ENCODE data around the gene ZNF593. TPM values are rescaled to one million over a fixed set of nuclear protein-coding genes. Genes with fewer than 3 reads are reported as not detected.

Gene ZNF593
- total RNA-seq, 2 experiments from 2014 or later: 40.9 to 41.1 TPM

DNA sequence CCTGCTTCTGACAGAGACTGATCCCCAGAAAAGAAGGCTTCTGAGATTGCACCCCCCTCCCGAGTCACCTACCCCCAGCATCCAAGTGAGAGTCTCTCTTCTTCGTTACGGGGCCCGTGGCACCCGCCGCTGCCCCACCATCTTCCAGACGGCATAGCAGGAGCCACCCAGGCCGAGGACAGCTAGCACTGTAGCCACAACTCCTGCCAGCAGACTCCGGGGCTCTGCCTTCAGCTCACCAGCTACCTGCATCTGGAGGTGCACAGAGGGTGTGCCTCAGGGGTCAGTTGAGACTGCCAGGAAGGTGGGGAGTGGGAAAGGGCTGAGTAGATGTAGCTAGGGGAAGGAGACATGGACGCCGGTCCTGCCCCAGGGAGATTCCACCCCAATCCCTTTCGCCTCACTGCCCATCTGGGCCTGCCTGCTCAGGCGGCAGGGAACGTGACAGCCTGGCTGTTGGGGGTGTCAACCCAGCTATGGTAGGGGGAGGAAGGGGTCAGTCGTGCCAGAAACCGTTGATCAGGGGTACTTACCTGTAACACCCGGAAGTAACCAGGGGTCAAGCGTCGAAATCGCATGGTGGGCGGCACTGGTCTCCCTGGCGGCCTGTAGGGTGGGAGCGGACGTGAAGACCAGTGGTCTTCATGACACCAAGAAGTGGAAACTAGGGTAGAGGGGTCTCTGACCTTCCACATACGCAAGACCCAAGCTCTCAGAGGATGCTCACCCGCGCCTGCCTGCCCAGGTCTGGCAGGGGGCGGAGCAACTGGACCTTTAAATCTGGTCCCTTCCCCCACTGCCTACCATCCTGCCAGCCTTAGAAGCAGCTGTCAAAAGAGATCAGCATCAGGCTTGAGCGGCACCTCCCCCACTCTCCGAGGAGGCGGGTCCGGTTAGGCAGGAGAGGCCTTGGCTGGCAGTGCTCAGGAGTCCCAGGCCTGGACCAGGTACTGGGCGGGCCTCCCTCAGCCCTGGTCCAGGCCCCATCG lies 1.7 kb downstream of the ZNF593 start, which contains the start of gene ZNF593OS:
Gene ZNF593OS, minus strand, starts transcription at position 749 of the 989 bp plus-strand sequence. Its CDS starts 171 bp downstream, at position 578.
- Mint-ChIP-seq H3K4me3 (peak within 1 kb of the TSS; percentile 91), H3K27me3 (no peaks in the 10 kb centered on the region), H3K36me3 (ENCODE audit: low read depth) (peaks cover 10% of the 10 kb centered on the region), H3K9me3 (no peaks in the 10 kb centered on the region), H3K4me1 (ENCODE audit: low read depth) (peaks cover 11% of the 10 kb centered on the region), H3K27ac (peak within 1 kb of the TSS; percentile 49)
- TF ChIP-seq, protein P1, sequence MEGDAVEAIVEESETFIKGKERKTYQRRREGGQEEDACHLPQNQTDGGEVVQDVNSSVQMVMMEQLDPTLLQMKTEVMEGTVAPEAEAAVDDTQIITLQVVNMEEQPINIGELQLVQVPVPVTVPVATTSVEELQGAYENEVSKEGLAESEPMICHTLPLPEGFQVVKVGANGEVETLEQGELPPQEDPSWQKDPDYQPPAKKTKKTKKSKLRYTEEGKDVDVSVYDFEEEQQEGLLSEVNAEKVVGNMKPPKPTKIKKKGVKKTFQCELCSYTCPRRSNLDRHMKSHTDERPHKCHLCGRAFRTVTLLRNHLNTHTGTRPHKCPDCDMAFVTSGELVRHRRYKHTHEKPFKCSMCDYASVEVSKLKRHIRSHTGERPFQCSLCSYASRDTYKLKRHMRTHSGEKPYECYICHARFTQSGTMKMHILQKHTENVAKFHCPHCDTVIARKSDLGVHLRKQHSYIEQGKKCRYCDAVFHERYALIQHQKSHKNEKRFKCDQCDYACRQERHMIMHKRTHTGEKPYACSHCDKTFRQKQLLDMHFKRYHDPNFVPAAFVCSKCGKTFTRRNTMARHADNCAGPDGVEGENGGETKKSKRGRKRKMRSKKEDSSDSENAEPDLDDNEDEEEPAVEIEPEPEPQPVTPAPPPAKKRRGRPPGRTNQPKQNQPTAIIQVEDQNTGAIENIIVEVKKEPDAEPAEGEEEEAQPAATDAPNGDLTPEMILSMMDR (IDR thresholded peaks at IDR 0.05): no peak
- intact Hi-C loops (cut with micrococcal nuclease): no loop called here
- DNase-seq (no peak), ATAC-seq (no peak)
- CTCF ChIA-PET: interaction anchor here (1.0 to 6.2 kb wide), 6 partner anchors 27 to 150 kb away, joined by 3 to 77 read pairs (median 6); partner anchors contain the start of gene CEP85
- POLR2A ChIA-PET: interaction anchor here (0.8 to 1.0 kb wide), 2 partner anchors 9 to 38 kb away, joined by 3 read pairs; no protein-coding TSS in a partner anchor

DNA sequence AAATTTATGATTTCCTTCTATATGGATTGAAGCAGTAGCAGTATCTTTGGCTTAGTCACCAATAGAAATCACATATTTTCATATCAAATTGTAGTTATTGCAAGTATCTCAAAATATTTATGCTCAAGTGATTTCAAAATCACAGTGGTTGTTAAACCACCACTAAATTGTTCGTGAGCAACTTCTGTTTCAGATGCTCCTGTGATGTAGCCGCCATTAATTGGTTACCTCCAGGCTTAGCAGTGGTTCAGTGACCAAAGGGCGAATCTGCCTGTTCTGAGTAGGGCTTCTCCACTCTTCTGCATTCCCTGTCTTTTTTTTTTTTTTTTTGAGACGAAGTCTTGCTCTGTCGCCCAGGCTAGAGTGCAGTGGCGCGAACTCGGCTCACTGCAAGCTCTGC lies 5.6 kb downstream of the ZNF593 start:
- H3K27me3 Mint-ChIP-seq: no peaks in the 10 kb centered on the region
- ChIA-PET CTCF (interaction anchor here (1.2 kb wide), 1 partner anchor 145 kb away, joined by 4 read pairs; no protein-coding TSS in a partner anchor), POLR2A (interaction anchor here (0.7 kb wide), 1 partner anchor 119 kb away, joined by 3 read pairs; no protein-coding TSS in a partner anchor)
- H3K27ac Mint-ChIP-seq: no peak overlapping the region
- intact Hi-C loops (cut with micrococcal nuclease): no loop called here
- DNase-seq (no peak), ATAC-seq (no peak)
- peaks cover 8% of the 10 kb centered on the region for H3K36me3 Mint-ChIP-seq (ENCODE audit: low read depth)
- peaks cover 10% of the 10 kb centered on the region for H3K4me1 Mint-ChIP-seq (ENCODE audit: low read depth)
- H3K4me3 Mint-ChIP-seq: no peak overlapping the region
- no peaks in the 10 kb centered on the region for H3K9me3 Mint-ChIP-seq
- TF ChIP-seq, protein P1 (IDR thresholded peaks at IDR 0.05): no peak

DNA sequence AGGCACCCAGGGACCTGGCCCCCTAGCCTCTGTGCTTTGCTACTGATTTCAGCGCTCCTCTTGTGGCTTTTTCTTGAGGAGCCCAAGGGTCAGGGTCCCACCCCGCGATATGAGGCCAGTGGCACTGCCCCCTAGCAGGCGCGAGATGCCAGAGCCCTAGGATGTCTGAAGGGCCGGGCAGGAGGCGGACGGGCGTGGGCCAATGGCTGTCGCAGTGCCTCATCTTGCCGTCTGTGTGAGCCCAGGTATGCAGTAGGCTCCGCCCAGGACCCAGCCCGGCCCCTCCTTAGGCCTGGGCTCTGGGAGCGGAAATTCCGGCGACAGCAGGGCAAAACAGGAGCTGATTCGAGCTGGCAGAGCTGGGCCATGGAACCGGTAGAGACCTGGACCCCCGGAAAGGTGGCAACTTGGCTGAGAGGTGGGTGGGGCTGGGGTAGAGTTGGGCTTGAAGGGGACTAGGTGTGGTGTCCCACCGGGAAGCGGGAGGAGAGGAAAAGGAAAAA lies 7.5 kb downstream of the ZNF593 start, which contains the start of gene CNKSR1:
Gene CNKSR1, plus strand, starts transcription at position 310 of the 503 bp plus-strand sequence. Its CDS starts 57 bp downstream, at position 367.
- DNase-seq (no peak), ATAC-seq (peak; percentile 30)
- POLR2A ChIA-PET: no interaction called here
- Mint-ChIP-seq H3K9me3 (no peaks in the 10 kb centered on the region), H3K27ac (no peak within 1 kb of the TSS), H3K4me1 (ENCODE audit: low read depth) (no peaks in the 10 kb centered on the region), H3K4me3 (no peak within 1 kb of the TSS), H3K36me3 (ENCODE audit: low read depth) (peaks cover 1% of the 10 kb centered on the region), H3K27me3 (no peaks in the 10 kb centered on the region)
- TF ChIP-seq, protein P1 (IDR thresholded peaks at IDR 0.05): no peak
- CTCF ChIA-PET: interaction anchor here (1.0 kb wide), 1 partner anchor 187 kb away, joined by 3 read pairs; no protein-coding TSS in a partner anchor
- intact Hi-C loops (cut with micrococcal nuclease): no loop called here

DNA sequence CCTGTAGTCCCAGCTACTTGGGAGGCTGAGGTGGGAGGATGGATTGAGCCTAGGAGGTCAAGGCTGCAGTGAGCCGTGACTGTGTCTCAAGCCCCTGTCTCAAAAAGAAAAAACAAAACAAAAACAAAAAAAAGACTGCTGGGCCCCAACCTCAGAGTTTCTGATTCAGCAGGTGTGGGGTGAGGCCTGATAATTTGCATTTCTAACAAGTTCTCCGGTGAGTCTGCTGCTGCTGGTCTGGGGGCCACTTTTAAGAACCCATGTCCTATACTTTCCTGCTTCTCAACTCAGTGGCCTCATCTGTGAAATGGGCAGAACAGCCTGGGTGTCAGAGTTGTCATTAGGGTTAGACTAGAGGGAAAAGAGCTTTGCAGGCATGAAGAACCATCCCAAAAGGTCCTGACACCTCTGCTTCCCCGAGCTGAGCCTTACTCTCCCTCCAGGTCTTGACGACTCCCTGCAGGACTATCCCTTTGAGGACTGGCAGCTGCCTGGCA lies 10.3 kb downstream of the ZNF593 start:
- Mint-ChIP-seq H3K36me3 (ENCODE audit: low read depth) (no peaks in the 10 kb centered on the region), H3K4me1 (ENCODE audit: low read depth) (no peaks in the 10 kb centered on the region), H3K27me3 (no peaks in the 10 kb centered on the region), H3K27ac (no peak overlapping the region), H3K4me3 (no peak overlapping the region), H3K9me3 (no peaks in the 10 kb centered on the region)
- no peak for DNase-seq
- ChIA-PET CTCF (interaction anchor here (1.2 to 3.2 kb wide), 4 partner anchors 10 to 285 kb away, joined by 3 to 23 read pairs (median 6); partner anchors contain the start of genes CEP85 and ZNF593), POLR2A (interaction anchor here (0.6 to 1.1 kb wide), 3 partner anchors 8 to 159 kb away, joined by 3 read pairs; partner anchors contain the start of gene EXTL1)
- no peak for ATAC-seq
- TF ChIP-seq, protein P1 (IDR thresholded peaks at IDR 0.05): no peak
- intact Hi-C loops (cut with micrococcal nuclease): no loop called here

Measured in activated CD8-positive, alpha-beta T cell treated with anti-CD3 and anti-CD28 coated beads for 36 hours (primary cell).